Caco-2 (cell line): Measurements from ENCODE around the gene CPZ. TPM values are rescaled to one million over a fixed set of nuclear protein-coding genes. Genes with fewer than 3 reads are reported as not detected.

Source experiments
- BruUV-seq: library from RNA; stranded (reverse); fragments of 400-500 nt; replicated peaks from 2 replicates; lab custom pipeline; 2021; lab: Mats Ljungman, UMichigan
- CTCF ChIA-PET: fragments of 300-600 bp; sonication (Branson Sonifier 250); formaldehyde crosslinking; loops from one replicate; lab custom pipeline; 2022; ENCODE audit warnings: antibody characterized with exemption; lab: Charles Lee
- POLR2A ChIA-PET: fragments of 300-600 bp; sonication (Branson Sonifier 250); formaldehyde crosslinking; loops from one replicate; lab custom pipeline; 2022; ENCODE audit warnings: antibody characterized with exemption; lab: Charles Lee
- DNase-seq, 2 experiments: peaks; one replicate each; pipeline versions ENCODE4 v3.0.0 to v3.0.0-alpha.2; 2020 to 2022
- H3K27me3 ChIP-seq: replicated peaks from 2 replicates; pipeline ENCODE4 v1.6.0; 2011; ENCODE audit warnings: low read length; ENCODE audit not compliant: control insufficient read depth, insufficient read depth
- H3K36me3 ChIP-seq: 2 replicates; pipeline ENCODE4 v1.5.1; 2011; ENCODE audit warnings: low read length; ENCODE audit not compliant: control insufficient read depth, insufficient read depth
- H3K4me1 ChIP-seq: fragments of 250-450 bp; sonication (Bioruptor Pico); 2 replicates; pipeline ENCODE4 v1.5.1; 2020; ENCODE audit warnings: mild to moderate bottlenecking
- H3K4me3 ChIP-seq: 2 replicates; pipeline ENCODE4 v1.5.1; 2011; ENCODE audit warnings: low read depth, mild to moderate bottlenecking, control low read depth, low read length
- H3K9me3 ChIP-seq: fragments of 250-450 bp; sonication (Bioruptor Pico); 2 replicates; pipeline ENCODE4 v1.5.1; 2020; ENCODE audit warnings: mild to moderate bottlenecking, moderate library complexity
- H3K27ac Mint-ChIP-seq: one replicate; pipeline ENCODE4 v1.8.0; 2022; ENCODE audit warnings: mixed read lengths; ENCODE audit not compliant: unreplicated experiment
- H3K27me3 Mint-ChIP-seq: one replicate; pipeline ENCODE4 v1.8.0; 2022; ENCODE audit warnings: mixed read lengths; ENCODE audit not compliant: insufficient read depth, unreplicated experiment
- H3K36me3 Mint-ChIP-seq: one replicate; pipeline ENCODE4 v1.8.0; 2022; ENCODE audit warnings: mild to moderate bottlenecking, mixed read lengths; ENCODE audit not compliant: insufficient read depth, unreplicated experiment
- H3K4me1 Mint-ChIP-seq: one replicate; pipeline ENCODE4 v1.8.0; 2022; ENCODE audit warnings: low read depth, mixed read lengths; ENCODE audit not compliant: unreplicated experiment
- H3K4me3 Mint-ChIP-seq: one replicate; pipeline ENCODE4 v1.8.0; 2022; ENCODE audit warnings: mild to moderate bottlenecking, moderate library complexity, mixed read lengths; ENCODE audit not compliant: unreplicated experiment
- H3K9me3 Mint-ChIP-seq: one replicate; pipeline ENCODE4 v1.8.0; 2022; ENCODE audit warnings: mixed read lengths; ENCODE audit not compliant: unreplicated experiment
- intact Hi-C: fragments of 100-400 bp; cut with micrococcal nuclease; formaldehyde crosslinking; loops from one replicate; pipeline ENCODE4 v1.10.0; 2022; ENCODE audit not compliant: unreplicated experiment
- total RNA-seq: library from RNA; stranded (reverse); gene quantifications from 2 replicates; pipeline ENCODE4 v1.2.3, GENCODE V29; 2022
- TF ChIP-seq, protein P1 (sequence below), 2 experiments: fragments of 200-600 bp in 1 of 2; IDR thresholded peaks; 1 replicate in 1 of 2; 2 replicates in 1 of 2; pipeline versions ENCODE4 v1.5.1 to v1.8.0; 2011 to 2022; ENCODE audit warnings: antibody characterized with exemption in 1 of 2, control low read depth in 1 of 2, inconsistent platforms in 1 of 2, low read depth in 1 of 2, low read length in 1 of 2, mild to moderate bottlenecking in 1 of 2, moderate library complexity in 1 of 2; ENCODE audit not compliant: insufficient read depth in 1 of 2, severe bottlenecking in 1 of 2, unreplicated experiment in 1 of 2

CPZ gene
- total RNA-seq, 1 experiment from 2014 or later: 7.7 TPM

DNA sequence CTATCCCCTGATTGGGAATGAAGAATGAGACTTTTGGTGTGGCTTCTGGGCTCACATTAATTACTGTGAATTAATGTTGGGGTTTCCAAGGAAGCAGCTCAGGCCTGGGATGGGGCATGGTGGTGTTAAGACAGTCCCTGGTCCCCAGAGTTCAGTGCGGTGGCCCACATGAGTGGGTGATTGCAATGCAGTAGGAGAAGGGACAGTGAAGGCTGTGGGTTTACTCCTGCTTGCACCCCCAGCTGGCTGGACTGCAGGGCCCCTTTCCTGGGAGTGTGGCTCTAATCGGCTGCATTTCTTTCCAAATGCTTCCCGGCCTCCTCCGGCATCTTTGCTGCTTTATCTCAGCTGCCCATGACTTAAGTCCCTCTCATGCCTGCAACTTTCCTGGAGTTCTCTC lies 40.5 kb upstream of the CPZ start:
- Mint-ChIP-seq H3K36me3 (no peaks in the 10 kb centered on the region), H3K9me3 (no peaks in the 10 kb centered on the region), H3K27me3 (no peaks in the 10 kb centered on the region), H3K27ac (no peak overlapping the region), H3K4me3 (no peak overlapping the region), H3K4me1 (peaks cover 23% of the 10 kb centered on the region)
- intact Hi-C loops: no loop called here
- H3K4me1 ChIP-seq: peaks cover 25% of the 10 kb centered on the region
- H3K4me3 ChIP-seq: no peak overlapping the region
- TF ChIP-seq, protein P1, sequence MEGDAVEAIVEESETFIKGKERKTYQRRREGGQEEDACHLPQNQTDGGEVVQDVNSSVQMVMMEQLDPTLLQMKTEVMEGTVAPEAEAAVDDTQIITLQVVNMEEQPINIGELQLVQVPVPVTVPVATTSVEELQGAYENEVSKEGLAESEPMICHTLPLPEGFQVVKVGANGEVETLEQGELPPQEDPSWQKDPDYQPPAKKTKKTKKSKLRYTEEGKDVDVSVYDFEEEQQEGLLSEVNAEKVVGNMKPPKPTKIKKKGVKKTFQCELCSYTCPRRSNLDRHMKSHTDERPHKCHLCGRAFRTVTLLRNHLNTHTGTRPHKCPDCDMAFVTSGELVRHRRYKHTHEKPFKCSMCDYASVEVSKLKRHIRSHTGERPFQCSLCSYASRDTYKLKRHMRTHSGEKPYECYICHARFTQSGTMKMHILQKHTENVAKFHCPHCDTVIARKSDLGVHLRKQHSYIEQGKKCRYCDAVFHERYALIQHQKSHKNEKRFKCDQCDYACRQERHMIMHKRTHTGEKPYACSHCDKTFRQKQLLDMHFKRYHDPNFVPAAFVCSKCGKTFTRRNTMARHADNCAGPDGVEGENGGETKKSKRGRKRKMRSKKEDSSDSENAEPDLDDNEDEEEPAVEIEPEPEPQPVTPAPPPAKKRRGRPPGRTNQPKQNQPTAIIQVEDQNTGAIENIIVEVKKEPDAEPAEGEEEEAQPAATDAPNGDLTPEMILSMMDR (IDR thresholded peaks at IDR 0.05; ENCODE audit: insufficient read depth in 1 of 2, low read depth in 1 of 2, low read length in 1 of 2, severe bottlenecking in 1 of 2, unreplicated experiment in 1 of 2): no peak
- POLR2A ChIA-PET: no interaction called here
- no peaks in the 10 kb centered on the region for H3K9me3 ChIP-seq
- CTCF ChIA-PET: no interaction called here
- no peak for DNase-seq
- H3K27me3 ChIP-seq: no peaks in the 10 kb centered on the region
- no TSS peak for BruUV-seq
- H3K36me3 ChIP-seq: no peaks in the 10 kb centered on the region

DNA sequence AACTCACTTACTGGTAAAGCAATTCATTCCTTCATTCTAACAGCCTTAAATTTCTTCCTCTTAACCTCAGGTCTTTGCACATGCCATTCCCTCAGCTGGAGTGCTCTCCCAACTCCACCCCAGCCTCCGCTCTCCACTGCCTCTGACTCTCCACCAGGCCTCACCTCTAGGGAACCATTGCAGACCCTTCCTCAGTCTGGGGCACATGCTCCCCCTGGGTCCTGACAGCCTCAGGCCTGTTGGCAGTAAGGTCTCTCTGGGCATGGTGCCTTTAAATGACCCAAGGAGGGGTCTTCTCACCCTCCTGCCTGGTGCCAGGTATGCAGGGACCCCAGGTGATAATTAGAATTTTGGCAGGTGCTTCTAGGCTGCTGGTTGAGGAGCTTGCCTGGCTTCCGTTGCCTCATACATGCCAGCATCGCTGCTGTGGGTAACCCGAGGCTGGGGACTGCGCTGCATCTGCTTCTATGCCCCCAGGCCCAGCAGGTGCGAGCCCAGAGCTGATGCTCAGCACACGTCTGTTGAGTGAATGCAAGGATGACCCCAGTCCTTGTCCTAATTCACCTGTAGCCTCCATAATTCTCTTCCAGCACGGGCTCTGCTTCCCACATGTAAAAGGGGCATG lies 39.9 kb upstream of the CPZ start:
- Histone ChIP-seq H3K4me1 (peaks cover 25% of the 10 kb centered on the region), H3K9me3 (no peaks in the 10 kb centered on the region), H3K36me3 (no peaks in the 10 kb centered on the region), H3K27me3 (no peaks in the 10 kb centered on the region), H3K4me3 (no peak overlapping the region)
- TF ChIP-seq, protein P1 (IDR thresholded peaks at IDR 0.05; ENCODE audit: insufficient read depth in 1 of 2, low read depth in 1 of 2, low read length in 1 of 2, severe bottlenecking in 1 of 2, unreplicated experiment in 1 of 2): no peak
- CTCF ChIA-PET: no interaction called here
- Mint-ChIP-seq H3K27me3 (no peaks in the 10 kb centered on the region), H3K9me3 (no peaks in the 10 kb centered on the region), H3K4me3 (no peak overlapping the region), H3K36me3 (no peaks in the 10 kb centered on the region), H3K4me1 (peaks cover 19% of the 10 kb centered on the region), H3K27ac (no peak overlapping the region)
- no TSS peak for BruUV-seq
- intact Hi-C loops: no loop called here
- DNase-seq: no peak
- POLR2A ChIA-PET: no interaction called here

DNA sequence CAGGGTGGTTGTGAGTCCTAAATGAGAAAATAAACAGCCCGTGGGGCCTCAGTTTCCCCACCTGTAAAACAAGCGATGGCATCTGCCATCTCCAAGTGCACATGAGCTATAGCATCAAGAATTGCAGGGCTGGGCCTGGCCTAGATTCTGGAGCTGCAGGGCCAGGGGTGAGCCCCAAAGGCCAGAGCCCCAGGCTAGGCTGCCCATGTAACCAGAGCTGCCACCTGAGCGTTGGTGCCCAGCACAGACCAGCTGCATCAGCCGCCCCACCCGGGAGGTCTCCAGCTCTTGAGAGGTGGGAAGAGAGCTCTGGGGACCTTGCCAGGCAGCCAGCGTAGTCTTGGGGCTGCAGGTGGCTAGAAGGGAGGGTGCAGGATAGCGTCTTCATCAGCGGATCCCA lies 39.3 kb upstream of the CPZ start:
- no peaks in the 10 kb centered on the region for H3K27me3 ChIP-seq
- H3K4me3 ChIP-seq: no peak overlapping the region
- no peak overlapping the region for H3K27ac Mint-ChIP-seq
- TF ChIP-seq, protein P1 (IDR thresholded peaks at IDR 0.05; ENCODE audit: insufficient read depth in 1 of 2, low read depth in 1 of 2, low read length in 1 of 2, severe bottlenecking in 1 of 2, unreplicated experiment in 1 of 2): no peak
- CTCF ChIA-PET: interaction anchor here (0.7 kb wide), 1 partner anchor 16 kb away, joined by 4 read pairs; no protein-coding TSS in a partner anchor
- H3K27me3 Mint-ChIP-seq: no peaks in the 10 kb centered on the region
- BruUV-seq: no TSS peak
- POLR2A ChIA-PET: no interaction called here
- peaks cover 23% of the 10 kb centered on the region for H3K4me1 ChIP-seq
- no peaks in the 10 kb centered on the region for H3K36me3 Mint-ChIP-seq
- no peaks in the 10 kb centered on the region for H3K9me3 Mint-ChIP-seq
- no peaks in the 10 kb centered on the region for H3K9me3 ChIP-seq
- intact Hi-C loops: no loop called here
- H3K4me1 Mint-ChIP-seq: peaks cover 16% of the 10 kb centered on the region
- DNase-seq: no peak
- H3K4me3 Mint-ChIP-seq: no peak overlapping the region
- H3K36me3 ChIP-seq: no peaks in the 10 kb centered on the region
